ENCODE results near the gene SYT3. TPM values are rescaled to one million over a fixed set of nuclear protein-coding genes. Genes with fewer than 3 reads are reported as not detected.

Gene SYT3
- total RNA-seq (2014; rRNA removed; shearing (Covaris generic)) = 1.9 and 4.5 TPM in 2 replicates

- peak; percentile 82 for DNase-seq (ENCODE audit: low spot score)
Observed at GRCh38 chr19:50639121-50640112, at the start of gene SYT3. Gene SYT3 (minus strand): TSS chr19:50639881. CDS start chr19:50637411, 2,470 bp downstream.

- no peak for DNase-seq (ENCODE audit: low spot score)
Observed at GRCh38 chr19:50688766-50689165, 49.1 kb upstream of the SYT3 start.

GRCh38 chr19:50686310-50687032, 46.8 kb upstream of the SYT3 start:
- no peak for DNase-seq (ENCODE audit: low spot score)

- DNase-seq (ENCODE audit: low spot score) = peak; percentile 89
Observed at GRCh38 chr19:50679177-50680125, 39.8 kb upstream of the SYT3 start.

GRCh38 chr19:50678323-50678722, 38.6 kb upstream of the SYT3 start:
- DNase-seq (ENCODE audit: low spot score) = no peak

GRCh38 chr19:50677636-50678035, 38.0 kb upstream of the SYT3 start:
- no peak for DNase-seq (ENCODE audit: low spot score)

GRCh38 chr19:50676625-50677197, 37.0 kb upstream of the SYT3 start:
- no peak for DNase-seq (ENCODE audit: low spot score)

GRCh38 chr19:50673118-50673517, 33.4 kb upstream of the SYT3 start:
- no peak for DNase-seq (ENCODE audit: low spot score)

GRCh38 chr19:50670102-50670380, 30.4 kb upstream of the SYT3 start:
- DNase-seq (ENCODE audit: low spot score) = no peak

- no peak for DNase-seq (ENCODE audit: low spot score)
Observed at GRCh38 chr19:50669302-50670101, 29.8 kb upstream of the SYT3 start.

- no peak for DNase-seq (ENCODE audit: low spot score)
Observed at GRCh38 chr19:50668879-50669278, 29.2 kb upstream of the SYT3 start.

GRCh38 chr19:50668416-50668815, 28.7 kb upstream of the SYT3 start:
- no peak for DNase-seq (ENCODE audit: low spot score)

- DNase-seq (ENCODE audit: low spot score) = no peak
Observed at GRCh38 chr19:50667759-50668231, 28.1 kb upstream of the SYT3 start.

- DNase-seq (ENCODE audit: low spot score) = no peak
Observed at GRCh38 chr19:50667177-50667758, 27.6 kb upstream of the SYT3 start.

- no peak for DNase-seq (ENCODE audit: low spot score)
Observed at GRCh38 chr19:50666346-50667176, 26.9 kb upstream of the SYT3 start.

GRCh38 chr19:50664204-50664603, 24.5 kb upstream of the SYT3 start:
- no peak for DNase-seq (ENCODE audit: low spot score)

GRCh38 chr19:50663482-50663790, 23.8 kb upstream of the SYT3 start:
- peak; percentile 53 for DNase-seq (ENCODE audit: low spot score)

GRCh38 chr19:50662651-50663481, 23.2 kb upstream of the SYT3 start:
- no peak for DNase-seq (ENCODE audit: low spot score)
